SK-N-SH (cell line): ENCODE data around the gene THSD4.

Experiments
- CTCF ChIP-seq: fragments of 200-600 bp; sonication (generic); IDR thresholded peaks from 2 replicates; pipeline ENCODE4 v1.6.1; 2017; ENCODE audit warnings: antibody characterized with exemption, mild to moderate bottlenecking, moderate library complexity
- EP300 ChIP-seq, 2 experiments: IDR thresholded peaks; 2 replicates each; pipeline versions ENCODE4 v1.4.0 to v1.6.1; 2012; ENCODE audit warnings: borderline replicate concordance in 1 of 2, low read depth in 1 of 2, low read length in 1 of 2
- FOXM1 ChIP-seq: IDR thresholded peaks from 2 replicates; pipeline ENCODE4 v1.4.0; 2012; ENCODE audit warnings: low read depth, mild to moderate bottlenecking
- GATA2 ChIP-seq: sonication (generic); formaldehyde crosslinking; IDR thresholded peaks from 2 replicates; pipeline ENCODE4 v1.5.0; 2020; ENCODE audit warnings: mild to moderate bottlenecking, missing genetic modification reagents
- IRF3 ChIP-seq: fragments of 150-350 bp; IDR thresholded peaks from 2 replicates; pipeline ENCODE4 v1.6.1; 2016; ENCODE audit warnings: mild to moderate bottlenecking, low read depth, low read length
- MAX ChIP-seq: IDR thresholded peaks from 2 replicates; pipeline ENCODE4 v1.4.0; 2012; ENCODE audit warnings: low read depth
- PBX3 ChIP-seq: IDR thresholded peaks from 2 replicates; pipeline ENCODE4; 2012
- POLR2AphosphoS5 ChIP-seq: IDR thresholded peaks from 2 replicates; pipeline ENCODE4 v1.6.1; 2012; ENCODE audit warnings: low read depth, low read length
- REST ChIP-seq: IDR thresholded peaks from 2 replicates; pipeline ENCODE4 v1.6.1; 2012; ENCODE audit warnings: mild to moderate bottlenecking, low read depth, low read length, moderate library complexity
- RFX5 ChIP-seq: IDR thresholded peaks from 2 replicates; pipeline ENCODE4 v1.6.1; 2012; ENCODE audit warnings: mild to moderate bottlenecking, improper control_type of control experiment, low read length
- TAF1 ChIP-seq: IDR thresholded peaks from 2 replicates; pipeline ENCODE4 v1.6.1; 2012; ENCODE audit warnings: low read depth, mild to moderate bottlenecking, low read length, moderate library complexity, borderline replicate concordance
- ZBTB33 ChIP-seq: IDR thresholded peaks from 2 replicates; pipeline ENCODE4 v1.4.0; 2012; ENCODE audit warnings: low read depth, borderline replicate concordance

GRCh38 chr15:71588746-71589145 lies 473.5 kb downstream of the THSD4 start:
- TF ChIP-seq CTCF = no peak
- TF ChIP-seq TAF1 = no peak
- TF ChIP-seq MAX = no peak
- no peak; a peak in 1 of 4 replicates for TF ChIP-seq EP300 (IDR thresholded peaks at IDR 0.05; ENCODE audit: borderline replicate concordance in 1 of 2, low read depth in 1 of 2, low read length in 1 of 2)
- peak; percentile 83 for TF ChIP-seq PBX3
- no peak for TF ChIP-seq IRF3
- peak; percentile 32; the same call in 1 of the 2 replicates for TF ChIP-seq POLR2AphosphoS5
- no peak for TF ChIP-seq FOXM1
- no peak for TF ChIP-seq GATA2 (CRISPR knock-in tag)
- TF ChIP-seq ZBTB33 = no peak
- no peak for TF ChIP-seq RFX5
- no peak for TF ChIP-seq REST
